GM21515 (cell line): ENCODE measurements around the gene ADORA1.

Source experiments
- ATAC-seq: cut with Tn5 transposase; IDR thresholded peaks from one replicate; pipeline ENCODE4 v1.9.1; 2021; ENCODE audit not compliant: unreplicated experiment

Gene ADORA1

GRCh38 chr1:203210350-203210749 is 82.8 kb downstream of the ADORA1 start:
- ATAC-seq: no peak

- no peak for ATAC-seq
Measured at GRCh38 chr1:203210988-203211387, 83.5 kb downstream of the ADORA1 start.

GRCh38 chr1:203211812-203212211 is 84.3 kb downstream of the ADORA1 start:
- no peak for ATAC-seq

- ATAC-seq: no peak
Measured at GRCh38 chr1:203213126-203213525, 85.6 kb downstream of the ADORA1 start.

- no peak for ATAC-seq
Measured at GRCh38 chr1:203214871-203215270, 87.3 kb downstream of the ADORA1 start.

- ATAC-seq: no peak
Measured at GRCh38 chr1:203215573-203215972, 88.0 kb downstream of the ADORA1 start.

GRCh38 chr1:203216274-203217138 is 89.0 kb downstream of the ADORA1 start:
- no peak for ATAC-seq
